Measurements from ENCODE around the gene FBLN5.

Gene FBLN5

DNA sequence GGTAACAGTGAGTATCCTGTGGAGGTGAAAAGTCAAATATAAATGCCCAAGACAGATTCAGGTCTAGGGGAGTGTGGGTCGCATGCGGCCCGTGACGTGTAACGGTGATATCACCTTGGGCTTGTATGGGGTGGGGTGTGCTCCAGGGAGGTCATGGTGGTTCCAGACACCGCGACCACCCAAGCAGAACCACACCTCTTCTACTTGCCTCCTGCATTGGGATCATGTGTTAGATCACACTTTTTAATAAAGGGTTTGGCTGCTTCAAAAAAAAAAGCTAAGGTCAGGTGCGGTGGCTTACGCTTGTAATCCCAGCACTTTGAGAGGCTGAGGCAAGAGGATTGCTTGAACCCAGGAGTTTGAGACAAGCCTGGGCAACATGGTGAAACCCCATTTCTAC lies 4.5 kb downstream of the FBLN5 start:
- no peaks in the 10 kb centered on the region for H3K36me3 ChIP-seq (ENCODE audit: insufficient read depth, low read length)
- peaks cover 29% of the 10 kb centered on the region for H3K27me3 ChIP-seq (ENCODE audit: insufficient read depth, low read length)
- H3K9ac ChIP-seq (ENCODE audit: low read depth, low read length) = no peak overlapping the region
- no peak overlapping the region for H3K4me3 ChIP-seq (ENCODE audit: low read length)
- H3K4me1 ChIP-seq (ENCODE audit: insufficient read depth, low read length) = no peaks in the 10 kb centered on the region
- no peak overlapping the region for H3K27ac ChIP-seq (ENCODE audit: low read depth, low read length)
- no peaks in the 10 kb centered on the region for H3K9me3 ChIP-seq (ENCODE audit: insufficient read depth, low read depth, low read length)
- 94% methylated on average over 9 of the region's 9 CpGs for WGBS

DNA sequence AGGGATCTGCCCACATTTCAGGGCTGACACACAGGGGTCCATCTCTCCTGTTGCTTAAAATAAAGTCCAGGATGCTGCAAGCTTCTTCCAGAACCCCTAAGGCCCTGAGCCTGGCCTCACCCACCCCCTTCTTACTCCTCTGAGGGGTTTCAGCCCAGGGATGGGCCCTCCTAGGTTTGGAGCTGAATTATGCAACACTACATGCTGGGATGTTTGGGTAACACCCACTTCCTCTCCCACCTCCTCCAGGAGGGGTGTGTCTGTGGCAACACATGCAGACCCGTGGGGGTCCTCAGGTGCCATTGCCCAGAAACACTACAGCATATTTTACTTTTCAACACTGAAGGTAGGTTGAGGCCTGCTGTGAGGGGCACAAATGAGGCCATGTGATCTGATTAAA lies 5.4 kb downstream of the FBLN5 start:
- Histone ChIP-seq H3K36me3 (ENCODE audit: insufficient read depth, low read length) (no peaks in the 10 kb centered on the region), H3K27ac (ENCODE audit: low read depth, low read length) (no peak overlapping the region), H3K9me3 (ENCODE audit: insufficient read depth, low read depth, low read length) (no peaks in the 10 kb centered on the region), H3K27me3 (ENCODE audit: insufficient read depth, low read length) (peaks cover 21% of the 10 kb centered on the region), H3K9ac (ENCODE audit: low read depth, low read length) (no peak overlapping the region), H3K4me3 (ENCODE audit: low read length) (no peak overlapping the region), H3K4me1 (ENCODE audit: insufficient read depth, low read length) (no peaks in the 10 kb centered on the region)
- 57% methylated on average over 1 of the region's 1 CpG for WGBS

GRCh38 chr14:91940209-91940608 lies 7.3 kb downstream of the FBLN5 start:
- Histone ChIP-seq H3K9ac (ENCODE audit: low read depth, low read length) (no peak overlapping the region), H3K4me3 (ENCODE audit: low read length) (no peak overlapping the region), H3K36me3 (ENCODE audit: insufficient read depth, low read length) (no peaks in the 10 kb centered on the region), H3K9me3 (ENCODE audit: insufficient read depth, low read depth, low read length) (no peaks in the 10 kb centered on the region), H3K27ac (ENCODE audit: low read depth, low read length) (no peak overlapping the region), H3K27me3 (ENCODE audit: insufficient read depth, low read length) (peaks cover 2% of the 10 kb centered on the region), H3K4me1 (ENCODE audit: insufficient read depth, low read length) (no peaks in the 10 kb centered on the region)
- WGBS = 91% methylated on average over 3 of the region's 3 CpGs

DNA sequence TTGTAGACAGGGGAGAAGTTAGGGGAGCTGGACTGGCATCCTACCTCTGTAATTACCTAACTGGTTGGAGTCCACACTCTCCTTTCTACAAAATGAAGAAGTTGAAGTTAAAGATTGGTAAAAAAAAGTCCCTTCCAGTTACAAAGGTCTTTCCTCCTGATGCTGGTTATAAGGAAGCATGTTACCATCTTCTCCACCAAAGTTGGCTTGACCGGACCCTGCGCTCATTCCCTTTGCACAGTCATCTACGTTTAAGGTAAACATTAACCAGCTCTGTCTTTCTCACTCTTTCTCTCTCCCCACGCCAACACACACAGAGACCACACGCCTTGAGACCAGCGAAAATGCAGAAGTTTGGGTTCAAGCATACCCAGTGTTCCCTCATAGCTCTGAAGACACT lies 11.9 kb downstream of the FBLN5 start:
- Histone ChIP-seq H3K27me3 (ENCODE audit: insufficient read depth, low read length) (no peaks in the 10 kb centered on the region), H3K9me3 (ENCODE audit: insufficient read depth, low read depth, low read length) (no peaks in the 10 kb centered on the region), H3K27ac (ENCODE audit: low read depth, low read length) (no peak overlapping the region), H3K36me3 (ENCODE audit: insufficient read depth, low read length) (no peaks in the 10 kb centered on the region), H3K9ac (ENCODE audit: low read depth, low read length) (no peak overlapping the region), H3K4me3 (ENCODE audit: low read length) (no peak overlapping the region), H3K4me1 (ENCODE audit: insufficient read depth, low read length) (peaks cover under 1% of the 10 kb centered on the region; the same call in 1 of the 2 replicates)
- 94% methylated on average over 6 of the region's 6 CpGs for WGBS

DNA sequence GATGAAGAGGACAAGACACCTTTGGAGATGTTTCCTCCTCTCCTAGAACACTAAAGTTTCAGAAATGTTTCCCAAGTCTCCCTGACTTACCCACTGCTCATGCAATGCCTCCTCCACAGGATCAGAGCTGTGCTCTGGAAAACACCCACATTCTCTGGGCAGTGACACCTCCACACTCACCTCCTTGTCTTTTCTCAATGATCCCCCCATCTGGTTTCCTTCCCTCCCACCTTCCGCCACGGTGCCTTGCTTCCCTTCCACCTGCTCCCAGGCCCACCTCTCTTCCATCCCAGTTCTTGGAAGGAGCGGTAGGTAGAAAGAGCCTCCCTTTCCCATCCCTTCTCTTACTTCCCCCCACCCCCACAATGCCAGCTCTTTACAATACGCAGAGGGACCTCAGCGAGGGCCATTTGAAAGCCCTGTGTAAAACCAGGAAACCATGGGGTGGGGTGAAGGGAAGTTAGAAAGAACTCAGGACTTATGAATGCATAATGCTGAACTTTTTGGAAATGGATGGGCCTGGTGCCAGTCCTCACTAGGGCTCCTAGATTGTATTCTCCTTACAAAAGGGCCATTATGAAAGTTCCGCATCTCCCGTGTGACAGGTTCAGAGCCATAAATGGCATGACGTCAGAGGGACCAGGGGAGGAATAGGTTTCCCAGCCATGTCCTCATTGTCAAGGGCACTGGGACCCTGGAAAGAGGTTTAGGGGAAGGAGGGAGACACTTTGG lies 12.8 kb downstream of the FBLN5 start:
- WGBS = 89% methylated on average over 8 of the region's 8 CpGs

GRCh38 chr14:91931478-91932088 lies 15.9 kb downstream of the FBLN5 start:
- WGBS = 93% methylated on average over 11 of the region's 11 CpGs
- Histone ChIP-seq H3K36me3 (ENCODE audit: insufficient read depth, low read length) (no peaks in the 10 kb centered on the region), H3K4me1 (ENCODE audit: insufficient read depth, low read length) (peaks cover 10% of the 10 kb centered on the region)

More for the DNA sequence above, 12.8 kb downstream of the FBLN5 start:
- H3K27me3 ChIP-seq (ENCODE audit: insufficient read depth, low read length) = no peaks in the 10 kb centered on the region
- H3K4me3 ChIP-seq (ENCODE audit: low read length) = no peak overlapping the region
- H3K36me3 ChIP-seq (ENCODE audit: insufficient read depth, low read length) = no peaks in the 10 kb centered on the region
- H3K4me1 ChIP-seq (ENCODE audit: insufficient read depth, low read length) = peaks cover 10% of the 10 kb centered on the region
- no peak overlapping the region for H3K9ac ChIP-seq (ENCODE audit: low read depth, low read length)
- no peak overlapping the region for H3K27ac ChIP-seq (ENCODE audit: low read depth, low read length)
- no peaks in the 10 kb centered on the region for H3K9me3 ChIP-seq (ENCODE audit: insufficient read depth, low read depth, low read length)

DNA sequence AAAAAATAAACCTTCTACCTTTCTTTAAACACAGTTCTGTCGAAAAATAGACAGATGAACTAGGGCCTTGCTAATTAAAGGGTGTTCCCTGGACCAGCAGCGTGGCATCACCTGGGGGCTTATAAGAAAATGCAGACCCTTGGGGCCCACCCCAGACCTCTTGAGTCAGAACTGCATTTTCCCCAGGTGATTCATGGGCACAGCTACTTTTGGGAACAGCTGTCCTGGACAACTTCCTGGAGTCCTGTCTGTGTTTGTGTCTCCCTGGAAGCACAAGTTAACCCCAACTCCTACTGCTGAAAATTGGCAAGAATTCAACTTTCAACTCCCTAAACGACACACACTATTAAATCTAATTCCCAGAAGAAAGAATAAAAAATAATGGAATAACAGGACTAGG lies 17.8 kb downstream of the FBLN5 start:
- no peaks in the 10 kb centered on the region for H3K9me3 ChIP-seq (ENCODE audit: insufficient read depth, low read depth, low read length)
- 90% methylated on average over 2 of the region's 3 CpGs for WGBS
- H3K9ac ChIP-seq (ENCODE audit: low read depth, low read length) = no peak overlapping the region
- no peak overlapping the region for H3K4me3 ChIP-seq (ENCODE audit: low read length)
- H3K36me3 ChIP-seq (ENCODE audit: insufficient read depth, low read length) = no peaks in the 10 kb centered on the region
- H3K27ac ChIP-seq (ENCODE audit: low read depth, low read length) = no peak overlapping the region
- no peaks in the 10 kb centered on the region for H3K27me3 ChIP-seq (ENCODE audit: insufficient read depth, low read length)
- H3K4me1 ChIP-seq (ENCODE audit: insufficient read depth, low read length) = peaks cover 10% of the 10 kb centered on the region

More at GRCh38 chr14:91931478-91932088, 15.9 kb downstream of the FBLN5 start:
- H3K9me3 ChIP-seq (ENCODE audit: insufficient read depth, low read depth, low read length) = no peaks in the 10 kb centered on the region
- H3K9ac ChIP-seq (ENCODE audit: low read depth, low read length) = no peak overlapping the region
- H3K4me3 ChIP-seq (ENCODE audit: low read length) = no peak overlapping the region
- H3K27ac ChIP-seq (ENCODE audit: low read depth, low read length) = no peak overlapping the region
- H3K27me3 ChIP-seq (ENCODE audit: insufficient read depth, low read length) = no peaks in the 10 kb centered on the region

DNA sequence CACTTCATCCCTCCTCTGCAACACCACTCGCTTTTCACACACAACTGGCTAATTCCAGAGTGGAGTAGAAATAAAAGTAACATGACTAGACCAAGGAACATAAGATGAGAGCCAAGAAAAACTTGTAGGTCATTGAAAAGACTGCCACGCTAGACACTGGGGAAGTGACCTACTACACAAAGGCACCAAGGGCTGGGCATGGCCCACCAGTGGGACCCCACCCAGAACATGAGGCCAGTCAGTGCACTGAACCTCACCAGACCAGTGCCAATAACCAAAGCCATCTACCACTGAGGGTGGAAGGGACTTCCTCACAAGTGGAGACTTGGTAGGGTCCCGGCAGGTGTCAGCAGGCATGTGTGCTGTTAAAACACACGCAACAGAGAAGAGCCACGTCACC lies 19.7 kb downstream of the FBLN5 start:
- Histone ChIP-seq H3K9me3 (ENCODE audit: insufficient read depth, low read depth, low read length) (no peaks in the 10 kb centered on the region), H3K27me3 (ENCODE audit: insufficient read depth, low read length) (no peaks in the 10 kb centered on the region), H3K9ac (ENCODE audit: low read depth, low read length) (no peak overlapping the region), H3K4me3 (ENCODE audit: low read length) (no peak overlapping the region), H3K4me1 (ENCODE audit: insufficient read depth, low read length) (peaks cover 10% of the 10 kb centered on the region), H3K36me3 (ENCODE audit: insufficient read depth, low read length) (no peaks in the 10 kb centered on the region), H3K27ac (ENCODE audit: low read depth, low read length) (no peak overlapping the region)
- 95% methylated on average over 4 of the region's 5 CpGs for WGBS

DNA sequence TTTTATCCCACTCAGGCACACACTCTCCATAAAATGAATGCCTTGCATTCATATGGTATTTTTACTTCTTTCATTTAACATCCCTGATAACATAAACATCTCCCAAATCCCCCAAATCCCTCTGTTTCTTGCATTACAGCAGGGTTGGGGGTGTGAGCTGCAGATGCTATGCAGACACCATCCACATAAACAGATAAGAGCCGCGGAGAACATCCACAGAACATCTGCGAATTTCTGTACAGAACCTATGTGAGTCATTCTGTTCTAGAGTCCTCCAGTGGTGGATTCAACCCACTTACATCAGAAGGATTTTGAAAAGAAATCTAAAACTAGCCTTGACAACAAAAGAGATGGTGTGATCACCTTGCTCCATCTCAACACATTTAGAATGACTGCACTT lies 20.3 kb downstream of the FBLN5 start:
- Histone ChIP-seq H3K27ac (ENCODE audit: low read depth, low read length) (no peak overlapping the region), H3K4me3 (ENCODE audit: low read length) (no peak overlapping the region), H3K9me3 (ENCODE audit: insufficient read depth, low read depth, low read length) (no peaks in the 10 kb centered on the region), H3K27me3 (ENCODE audit: insufficient read depth, low read length) (no peaks in the 10 kb centered on the region), H3K36me3 (ENCODE audit: insufficient read depth, low read length) (no peaks in the 10 kb centered on the region), H3K9ac (ENCODE audit: low read depth, low read length) (no peak overlapping the region), H3K4me1 (ENCODE audit: insufficient read depth, low read length) (peaks cover 10% of the 10 kb centered on the region)
- WGBS = 98% methylated on average over 3 of the region's 3 CpGs

DNA sequence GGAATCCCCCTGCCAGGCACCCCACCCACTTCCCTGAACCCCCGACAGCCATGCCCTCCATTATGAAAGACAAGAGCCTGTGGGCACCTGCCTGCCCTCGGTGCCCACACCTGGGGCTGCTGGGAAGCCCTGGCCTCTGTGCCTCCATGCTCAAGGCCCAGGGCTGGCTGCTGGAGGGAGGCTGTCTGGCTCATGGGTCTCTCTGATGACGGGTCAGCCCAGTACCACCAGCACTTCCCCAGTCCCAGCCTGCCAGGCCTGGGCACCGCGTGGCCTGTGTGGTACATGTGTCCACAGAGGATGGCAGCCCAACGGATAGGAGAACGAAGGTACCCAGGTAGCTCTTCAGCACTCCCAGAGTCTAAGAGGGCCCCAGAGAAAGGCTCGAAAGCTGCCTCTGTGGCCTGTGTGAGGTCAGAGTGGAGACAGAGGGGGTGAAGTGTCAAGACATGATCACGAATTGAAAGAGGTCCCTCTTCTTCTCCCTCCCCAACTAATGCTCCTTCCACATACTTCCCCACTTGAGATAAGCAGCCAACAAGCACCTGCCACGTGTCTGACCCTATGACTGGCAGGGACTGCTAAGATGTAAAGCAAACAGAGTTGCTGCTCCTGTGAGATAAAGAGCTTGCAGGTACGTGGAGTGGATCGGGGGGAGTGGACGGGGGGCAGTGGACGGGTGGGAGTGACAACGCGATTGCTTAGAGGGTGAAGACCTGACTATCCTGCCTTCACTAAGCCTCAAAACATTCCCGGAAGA lies 21.2 kb downstream of the FBLN5 start:
- no peak overlapping the region for H3K27ac ChIP-seq (ENCODE audit: low read depth, low read length)
- H3K4me1 ChIP-seq (ENCODE audit: insufficient read depth, low read length) = peaks cover 10% of the 10 kb centered on the region
- no peaks in the 10 kb centered on the region for H3K9me3 ChIP-seq (ENCODE audit: insufficient read depth, low read depth, low read length)
- no peaks in the 10 kb centered on the region for H3K27me3 ChIP-seq (ENCODE audit: insufficient read depth, low read length)
- H3K36me3 ChIP-seq (ENCODE audit: insufficient read depth, low read length) = no peaks in the 10 kb centered on the region
- WGBS = 88% methylated on average over 17 of the region's 17 CpGs
- H3K4me3 ChIP-seq (ENCODE audit: low read length) = no peak overlapping the region
- H3K9ac ChIP-seq (ENCODE audit: low read depth, low read length) = no peak overlapping the region

DNA sequence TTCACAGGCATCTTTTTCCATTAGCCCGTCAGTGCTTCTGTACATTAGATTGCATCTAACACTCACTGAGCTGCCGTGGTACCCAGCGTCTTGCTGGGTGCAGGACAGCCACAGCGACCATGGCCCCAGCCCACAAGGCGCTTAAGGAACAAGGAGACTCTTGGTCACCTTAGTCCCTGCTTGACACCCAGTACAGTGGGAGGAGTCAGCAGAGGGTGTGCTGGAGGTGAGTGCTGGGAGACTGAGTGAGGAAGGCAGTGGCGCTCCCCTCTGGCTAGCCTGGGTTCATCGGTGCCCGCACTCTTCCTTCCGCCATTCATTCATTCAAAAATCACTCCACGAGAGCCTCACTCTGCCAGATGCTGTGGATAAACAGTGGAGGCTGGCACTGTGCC lies 21.8 kb downstream of the FBLN5 start:
- no peaks in the 10 kb centered on the region for H3K27me3 ChIP-seq (ENCODE audit: insufficient read depth, low read length)
- no peak overlapping the region for H3K27ac ChIP-seq (ENCODE audit: low read depth, low read length)
- H3K4me3 ChIP-seq (ENCODE audit: low read length) = no peak overlapping the region
- no peaks in the 10 kb centered on the region for H3K36me3 ChIP-seq (ENCODE audit: insufficient read depth, low read length)
- H3K9me3 ChIP-seq (ENCODE audit: insufficient read depth, low read depth, low read length) = no peaks in the 10 kb centered on the region
- peaks cover 10% of the 10 kb centered on the region for H3K4me1 ChIP-seq (ENCODE audit: insufficient read depth, low read length)
- WGBS = 93% methylated on average over 10 of the region's 10 CpGs
- H3K9ac ChIP-seq (ENCODE audit: low read depth, low read length) = no peak overlapping the region

Measured in HUES64 (cell line).